Left lung (tissue), 14 donors: ENCODE measurements around the gene FBXL3. TPM values are rescaled to one million over a fixed set of nuclear protein-coding genes. Genes with fewer than 3 reads are reported as not detected.
A peak's percentile ranks its signal among the peaks of the same experiment; 100 is the strongest.

Source experiments
- ATAC-seq: fragments of 200-7000 bp; cut with Tn5 transposase; one replicate; pipeline ENCODE4 v1.9.1; 2020; ENCODE audit warnings: moderate library complexity
- DNase-seq, 4 donors: peaks; one replicate each; pipeline ENCODE4 v3.0.0-alpha.2; 2013 to 2020
- H3K27ac ChIP-seq, 2 donors: fragments of 200-600 bp; sonication (generic) in 1 of 2; one replicate each; pipeline versions ENCODE4 v1.5.0 to v1.8.0; 2020 to 2021
- H3K27me3 ChIP-seq, 2 donors: fragments of 200-600 bp; sonication (generic) in 1 of 2; one replicate each; pipeline versions ENCODE4 v1.5.0 to v1.8.0; 2020 to 2021
- H3K36me3 ChIP-seq, 2 donors: fragments of 200-600 bp; sonication (generic) in 1 of 2; one replicate each; pipeline versions ENCODE4 v1.5.0 to v1.8.0; 2020 to 2021
- H3K4me1 ChIP-seq, 2 donors: fragments of 200-600 bp; one replicate each; pipeline ENCODE4 v1.8.0; 2021
- H3K4me3 ChIP-seq, 2 donors: fragments of 200-600 bp; sonication (generic) in 1 of 2; one replicate each; pipeline versions ENCODE4 v1.5.0 to v1.8.0; 2020 to 2021; ENCODE audit warnings: mild to moderate bottlenecking in 1 of 2
- H3K9me3 ChIP-seq, 2 donors: fragments of 200-600 bp; sonication (generic) in 1 of 2; one replicate each; pipeline versions ENCODE4 v1.5.0 to v1.8.0; 2020 to 2021
- CTCF ChIP-seq, 2 donors: fragments of 200-600 bp; sonication (generic) in 1 of 2; IDR thresholded peaks; one replicate each; pipeline versions ENCODE4 v1.5.0 to v1.8.0; 2021; ENCODE audit warnings: antibody characterized with exemption in 2 of 2
- intact Hi-C, 2 donors: fragments of 100-400 bp; cut with DNase I; formaldehyde crosslinking; loops; one replicate each; pipeline versions ENCODE4 v1.11.2 to v1.14.2; 2022
- long read RNA-seq, 12 donors: library from polyadenylated mRNA in 2 of 12; unstranded in 2 of 12; transcript quantifications; one replicate each; pipeline ENCODE4 v2.0.0 and lab custom pipeline, GENCODE V29; 2019 to 2026
- polyA plus RNA-seq, 6 donors: library from polyadenylated mRNA; unstranded; fragments of 120-200 nt; gene quantifications; one replicate each; pipeline ENCODE4 v1.2.1, GENCODE V29; 2013; ENCODE audit not compliant: insufficient read length in 6 of 6
- total RNA-seq, 2 donors: library from RNA; stranded (reverse); fragmentation: NEBNext Ultra II Directional; extraction: Animal tissue kit (Norgen Biotek cat#: 25700); gene quantifications; one replicate each; pipeline ENCODE4 v1.2.1, GENCODE V29; 2021
- donor health status: DM: no; HTN: yes; CAD: no.
- donor health status: DM: no; HTN: no; CAD: no.

The FBXL3 gene
- total RNA-seq = 10 to 100 TPM; 38.8 to 46.1 TPM
- polyA plus RNA-seq = 10 to 100 TPM; 58.6 to 69.2 (median 62.5) TPM
- long read RNA-seq, donor 1, transcript FBXL3-201 (5 exons, 3,503 nt) = major isoform, 21 of 29 reads
- long read RNA-seq, donor 1, partial matches to known transcripts = 0 of 29 reads
- long read RNA-seq, donor 1, other reads (novel, unspliced or antisense) = 7 of 29 reads
- long read RNA-seq, donor 2, transcript FBXL3-201 (5 exons, 3,503 nt) = major isoform, 19 of 31 reads
- long read RNA-seq, donor 2, partial matches to known transcripts = 5 of 31 reads
- long read RNA-seq, donor 2, other reads (novel, unspliced or antisense) = 6 of 31 reads
- long read RNA-seq, donor 3, transcript FBXL3-201 (5 exons, 3,503 nt) = major isoform, 15 of 36 reads
- long read RNA-seq, donor 3, partial matches to known transcripts = 10 of 36 reads
- long read RNA-seq, donor 3, other reads (novel, unspliced or antisense) = 11 of 36 reads
- long read RNA-seq, donor 4, partial matches to known transcripts = 0 of 1 reads
- long read RNA-seq, donor 4, other reads (novel, unspliced or antisense) = 0 of 1 reads
- long read RNA-seq, donor 5, transcript FBXL3-201 (5 exons, 3,503 nt) = major isoform, 22 of 22 reads
- long read RNA-seq, donor 5, partial matches to known transcripts = 0 of 22 reads
- long read RNA-seq, donor 5, other reads (novel, unspliced or antisense) = 0 of 22 reads
- long read RNA-seq, donor 6, transcript FBXL3-201 (5 exons, 3,503 nt) = major isoform, 10 of 44 reads
- long read RNA-seq, donor 6, partial matches to known transcripts = 19 of 44 reads
- long read RNA-seq, donor 6, other reads (novel, unspliced or antisense) = 13 of 44 reads
- long read RNA-seq, donor 7, transcript FBXL3-201 (5 exons, 3,503 nt) = major isoform, 6 of 6 reads
- long read RNA-seq, donor 7, partial matches to known transcripts = 0 of 6 reads
- long read RNA-seq, donor 7, other reads (novel, unspliced or antisense) = 0 of 6 reads
- long read RNA-seq, donor 8, transcript FBXL3-201 (5 exons, 3,503 nt) = major isoform, 7 of 8 reads
- long read RNA-seq, donor 8, partial matches to known transcripts = 0 of 8 reads
- long read RNA-seq, donor 8, other reads (novel, unspliced or antisense) = 0 of 8 reads
- long read RNA-seq, donor 9 = 0 reads
- long read RNA-seq, donor 10, partial matches to known transcripts = 0 of 2 reads
- long read RNA-seq, donor 10, other reads (novel, unspliced or antisense) = 2 of 2 reads
- long read RNA-seq, donor 11, transcript FBXL3-201 (5 exons, 3,503 nt) = major isoform, 14 of 14 reads
- long read RNA-seq, donor 11, partial matches to known transcripts = 0 of 14 reads
- long read RNA-seq, donor 11, other reads (novel, unspliced or antisense) = 0 of 14 reads
- long read RNA-seq, donor 12, transcript FBXL3-201 (5 exons, 3,503 nt) = major isoform, 16 of 22 reads
- long read RNA-seq, donor 12, partial matches to known transcripts = 6 of 22 reads
- long read RNA-seq, donor 12, other reads (novel, unspliced or antisense) = 0 of 22 reads

- TF ChIP-seq CTCF (IDR thresholded peaks at IDR 0.05) = no peak
- DNase-seq = peak; percentile 86 to 95 (median 90)
- peaks cover 26 to 57% of the 10 kb centered on the region in 2 donors for H3K4me1 ChIP-seq
- intact Hi-C loops = no loop called here
- no peaks in the 10 kb centered on the region for H3K27me3 ChIP-seq
- H3K36me3 ChIP-seq = no peaks in the 10 kb centered on the region
- H3K9me3 ChIP-seq = no peaks in the 10 kb centered on the region
- peak within 1 kb of the TSS; percentile 91 to 93 for H3K4me3 ChIP-seq
- peak within 1 kb of the TSS; percentile 99 for H3K27ac ChIP-seq
- ATAC-seq = peak; percentile 86
These were observed at the start of gene FBXL3 for GRCh38 chr13:77026861-77027621. Gene FBXL3 (minus strand): TSS chr13:77027159. CDS start chr13:77021860, 5,299 bp downstream.

DNA sequence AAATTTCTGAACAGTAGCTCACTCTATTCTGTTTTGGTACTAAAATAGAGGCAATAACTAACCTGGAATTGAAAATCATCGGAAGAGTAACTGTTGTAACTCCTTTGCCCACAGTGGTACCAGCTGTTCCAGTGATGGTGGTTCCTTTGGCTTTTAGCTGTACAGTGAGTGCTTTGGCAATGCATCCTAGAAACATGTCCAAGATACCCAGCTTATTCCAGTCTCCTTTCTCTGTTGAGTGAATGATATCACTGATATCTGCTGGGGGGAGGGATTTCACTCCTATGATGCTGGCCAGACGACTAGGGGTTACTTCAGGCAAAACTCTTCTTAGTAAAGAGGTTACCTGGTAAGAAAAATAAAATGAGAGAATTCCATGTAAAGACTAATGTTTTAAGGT is 40.6 kb upstream of the FBXL3 start:
- Histone ChIP-seq H3K27me3 (no peaks in the 10 kb centered on the region), H3K9me3 (no peaks in the 10 kb centered on the region), H3K4me3 (no peak overlapping the region), H3K4me1 (no peaks in the 10 kb centered on the region), H3K27ac (no peak overlapping the region), H3K36me3 (peaks cover 0 to 67% of the 10 kb centered on the region in 2 donors)
- no peak for TF ChIP-seq CTCF (IDR thresholded peaks at IDR 0.05)
- DNase-seq = no peak
- intact Hi-C loops = no loop called here
- no peak for ATAC-seq

DNA sequence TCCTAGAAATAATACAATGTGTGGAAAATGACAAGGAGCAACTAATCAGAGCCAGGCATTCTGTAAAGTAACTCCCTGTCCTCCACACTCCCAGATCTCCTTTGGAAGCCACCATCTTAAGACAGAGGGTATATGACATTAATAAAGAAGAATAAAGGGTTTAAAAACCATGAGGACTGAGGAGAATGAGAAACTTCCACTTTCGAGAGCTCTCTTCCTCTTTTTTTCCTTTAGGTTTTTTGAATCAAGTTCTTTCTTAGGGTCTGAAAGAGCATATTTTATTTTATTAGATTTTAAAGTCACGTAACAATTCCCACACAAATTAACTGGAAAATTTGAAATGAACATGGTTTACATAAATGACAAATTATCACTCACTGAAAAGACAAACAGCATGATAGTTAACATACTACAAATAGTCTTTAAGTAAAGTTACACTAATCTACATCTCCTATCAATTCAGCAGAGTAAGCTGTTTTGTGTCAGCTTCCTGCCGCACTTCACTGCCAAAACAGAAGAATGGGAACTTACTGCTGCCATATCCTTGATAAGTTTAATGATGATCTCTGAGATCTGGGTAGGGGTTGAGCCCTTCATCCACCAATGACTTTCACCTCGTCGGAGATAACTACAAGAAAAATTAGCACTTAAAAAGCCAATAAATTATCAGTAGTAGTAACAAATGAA is 38.6 kb upstream of the FBXL3 start:
- Histone ChIP-seq H3K9me3 (no peaks in the 10 kb centered on the region), H3K36me3 (peaks cover 0 to 83% of the 10 kb centered on the region in 2 donors), H3K4me3 (no peak overlapping the region), H3K27ac (peak overlapping the region in 1 of 2 donors; percentile 63), H3K27me3 (no peaks in the 10 kb centered on the region), H3K4me1 (no peaks in the 10 kb centered on the region)
- DNase-seq (no peak), ATAC-seq (no peak)
- intact Hi-C loops = no loop called here
- no peak for TF ChIP-seq CTCF (IDR thresholded peaks at IDR 0.05)

DNA sequence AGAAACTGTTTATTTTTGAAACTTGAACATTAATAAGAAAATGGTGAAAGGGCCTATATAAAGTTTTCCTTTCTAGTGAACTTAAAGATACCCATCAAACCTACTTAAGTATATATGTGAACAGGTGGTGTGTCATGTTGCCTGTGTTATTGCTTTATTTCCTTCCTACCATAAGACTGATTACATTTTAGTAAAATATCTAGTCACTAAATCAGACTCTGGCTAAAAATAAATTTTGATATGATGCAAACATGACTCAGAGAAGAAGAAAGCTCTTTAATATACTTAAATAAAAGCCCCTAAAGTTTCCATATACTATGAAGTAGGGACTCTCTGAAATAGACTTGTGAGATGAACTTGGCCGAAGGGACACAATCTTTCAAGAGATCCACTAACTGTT is 35.1 kb upstream of the FBXL3 start:
- no peak for ATAC-seq
- no peak for TF ChIP-seq CTCF (IDR thresholded peaks at IDR 0.05)
- Histone ChIP-seq H3K4me1 (no peaks in the 10 kb centered on the region), H3K4me3 (no peak overlapping the region), H3K9me3 (no peaks in the 10 kb centered on the region), H3K27ac (no peak overlapping the region), H3K27me3 (no peaks in the 10 kb centered on the region), H3K36me3 (peaks cover 0 to 78% of the 10 kb centered on the region in 2 donors)
- DNase-seq = no peak
- intact Hi-C loops = no loop called here
